Central memory CD4-positive, alpha-beta T cell (primary cell): ENCODE results near the gene TMEM52.

Experiments
- DNase-seq: peaks from one replicate; pipeline ENCODE4 v3.0.0; 2022
- total RNA-seq, 3 experiments: gene quantifications; one replicate each; lab custom pipeline; 2026; lab: John Stamatoyannopoulos, UW

The TMEM52 gene
- 0.22 to 0.96 (median 0.42) reads per million in 3 experiments for total RNA-seq

DNA sequence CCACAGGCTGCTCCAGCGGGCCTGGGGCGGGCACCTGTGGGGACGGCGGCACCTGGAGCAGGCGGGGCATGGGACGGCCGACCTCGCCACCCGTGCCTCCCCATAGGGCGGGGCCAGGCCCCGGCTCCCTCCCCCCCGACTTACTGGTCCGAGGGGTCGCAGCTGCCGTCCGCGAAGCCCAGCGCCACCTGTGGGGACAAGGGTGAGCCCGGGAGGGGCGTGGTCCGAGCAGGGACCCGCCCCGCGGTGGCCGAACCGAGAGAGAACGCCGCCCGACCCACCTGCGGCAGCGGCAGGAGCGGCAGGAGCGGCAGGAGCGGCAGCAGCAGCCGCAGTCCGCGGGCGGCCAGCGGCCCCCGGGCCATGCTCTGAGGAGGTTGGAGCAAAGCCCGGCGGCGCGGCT is at the start of gene TMEM52:
Gene TMEM52 (minus strand): TSS at position 379 of the 403 bp plus-strand sequence. CDS start 14 bp downstream, at position 365.
- no peak for DNase-seq

DNA sequence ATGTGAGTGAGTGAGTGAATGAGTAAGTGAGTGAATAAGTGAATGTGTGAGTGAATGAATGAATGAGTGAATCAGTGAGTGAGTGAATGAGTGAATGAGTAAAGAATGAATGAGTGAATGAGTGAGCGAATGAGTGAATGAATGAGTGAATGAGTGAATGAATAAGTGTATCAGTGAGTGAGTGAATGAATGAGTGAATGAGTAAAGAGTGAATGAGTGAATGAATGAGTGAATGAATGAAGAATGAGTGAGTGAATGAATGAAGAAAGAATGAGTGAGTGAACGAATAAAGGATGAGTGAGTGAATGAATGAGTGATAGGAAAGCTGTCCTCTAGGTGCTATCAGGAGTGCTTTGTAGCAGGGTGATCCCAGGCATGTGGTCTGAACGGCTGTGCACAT is 48.8 kb upstream of the TMEM52 start:
- DNase-seq = no peak

DNA sequence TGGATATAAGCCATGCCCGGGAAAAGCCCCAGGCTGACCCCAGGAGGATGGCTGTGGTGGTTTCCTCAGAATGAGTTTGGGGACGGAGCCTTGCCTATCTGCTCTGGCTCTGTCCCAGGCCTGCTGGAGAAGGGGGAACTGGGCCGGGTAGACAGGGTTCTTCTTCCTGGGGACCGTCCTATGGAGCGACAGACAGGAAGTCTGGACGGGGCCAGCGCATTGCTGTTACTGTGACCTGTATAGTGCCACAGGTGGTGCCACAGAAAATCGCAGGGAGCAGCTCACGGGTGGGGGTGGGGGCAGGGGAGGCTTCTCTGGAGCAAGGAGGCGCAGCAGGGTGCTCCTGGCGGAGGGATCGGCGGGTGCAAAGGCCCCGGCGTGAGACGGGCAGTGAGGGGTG is 48.1 kb upstream of the TMEM52 start:
- DNase-seq = no peak

GRCh38 chr1:1966071-1966740 is 47.1 kb upstream of the TMEM52 start:
- no peak for DNase-seq

- DNase-seq = no peak
Measured at GRCh38 chr1:1965546-1965945, 46.5 kb upstream of the TMEM52 start.

- DNase-seq = no peak
Measured at GRCh38 chr1:1964811-1965210, 45.7 kb upstream of the TMEM52 start.

DNA sequence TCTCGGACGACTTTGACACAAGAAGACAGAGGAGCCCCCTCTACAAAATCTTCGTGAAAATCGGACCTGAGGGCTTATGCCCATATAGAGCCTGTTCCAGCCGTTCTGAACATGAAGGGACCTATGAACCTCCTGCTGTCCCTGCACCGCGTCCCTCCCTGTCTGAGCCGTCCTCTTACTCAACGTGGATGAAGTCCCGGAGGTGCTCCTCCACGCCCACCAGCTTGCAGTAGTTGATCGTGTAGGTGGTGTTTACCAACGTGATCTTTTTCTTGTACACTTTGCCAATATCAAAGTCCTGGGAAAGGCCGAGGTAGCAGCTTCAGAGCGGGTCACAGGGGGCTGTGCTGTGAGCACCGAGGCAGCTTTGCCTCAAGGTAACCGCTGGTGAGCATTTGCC is 44.5 kb upstream of the TMEM52 start:
- DNase-seq = no peak

DNA sequence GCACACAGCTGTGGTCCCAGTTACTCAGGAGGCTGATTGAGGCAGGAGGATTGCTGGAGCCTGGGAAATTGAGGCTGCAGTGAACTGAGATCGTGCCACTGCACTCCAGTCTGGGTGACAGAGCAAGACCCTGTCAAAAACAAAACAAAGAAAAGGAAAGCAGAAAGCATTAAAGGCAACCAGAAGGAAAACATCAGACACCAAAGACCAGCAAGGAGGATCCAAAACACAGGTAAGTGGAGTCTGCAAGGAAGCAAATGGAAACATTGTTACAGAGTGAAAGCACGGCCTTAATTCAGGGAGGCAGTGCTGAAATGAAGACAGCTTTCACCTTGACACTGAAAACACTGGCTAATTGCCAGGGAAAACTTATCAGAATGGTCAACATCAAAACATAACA is 43.7 kb upstream of the TMEM52 start:
- no peak for DNase-seq

GRCh38 chr1:1960480-1961196 is 41.6 kb upstream of the TMEM52 start:
- no peak for DNase-seq

DNA sequence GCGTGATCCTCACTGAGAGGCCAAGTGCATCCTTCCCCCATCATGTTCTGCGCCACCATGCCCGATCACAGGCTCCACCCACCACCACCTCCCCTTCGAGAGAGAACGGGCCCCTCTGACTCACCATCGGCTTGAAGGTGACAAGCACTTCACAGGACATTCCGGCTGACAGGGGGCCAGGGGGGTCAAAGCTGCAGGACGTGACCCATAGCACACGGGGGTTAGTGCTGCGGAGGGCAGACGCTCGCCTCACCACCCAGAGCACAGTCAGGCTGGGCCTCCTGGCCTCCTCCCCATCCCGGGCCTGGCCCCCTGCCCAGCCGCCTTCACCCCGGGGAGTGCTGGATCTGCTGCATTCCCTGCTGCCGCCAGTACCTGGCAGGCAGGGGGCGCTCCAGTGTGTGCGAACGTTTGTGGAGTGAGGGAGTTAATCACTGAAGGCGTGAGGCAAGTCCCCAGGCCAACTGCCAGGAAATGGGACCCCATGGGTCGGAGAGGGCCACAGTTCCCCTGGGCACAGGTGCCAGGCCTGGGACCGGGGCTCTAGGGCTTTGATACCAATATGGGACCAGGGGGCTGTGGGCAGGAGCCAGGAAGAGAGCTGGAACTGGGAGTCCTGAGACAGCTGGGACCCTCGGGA is 40.9 kb upstream of the TMEM52 start:
- peak; percentile 35 for DNase-seq

- no peak for DNase-seq
Measured at GRCh38 chr1:1959459-1959839, 40.4 kb upstream of the TMEM52 start.

GRCh38 chr1:1958071-1958541 is 39.0 kb upstream of the TMEM52 start:
- no peak for DNase-seq

DNA sequence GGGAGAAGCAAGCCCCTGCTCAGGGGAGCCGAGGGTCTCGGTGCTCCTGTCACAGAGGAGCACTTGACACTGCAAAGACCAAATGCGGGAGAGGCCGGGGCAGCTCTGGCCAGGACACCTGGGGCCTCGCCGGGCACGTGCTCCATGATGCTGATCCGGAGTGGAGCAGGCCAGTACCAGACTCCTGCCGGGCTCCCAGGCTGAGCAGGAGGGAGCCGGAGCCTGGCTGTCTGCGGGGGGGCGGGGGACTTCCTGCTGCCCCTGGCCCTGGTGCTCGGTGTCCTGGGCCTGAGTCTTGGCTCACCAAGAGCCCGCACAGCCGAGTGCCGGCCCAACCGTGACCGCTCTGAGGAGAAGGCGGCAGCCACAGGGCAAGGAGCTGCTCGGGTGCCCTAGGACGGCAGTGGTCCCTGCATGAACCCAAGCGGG is 38.5 kb upstream of the TMEM52 start:
- no peak for DNase-seq

- no peak for DNase-seq
Measured at GRCh38 chr1:1956586-1957532, 37.8 kb upstream of the TMEM52 start.

- no peak for DNase-seq
Measured at GRCh38 chr1:1956101-1956500, 37.0 kb upstream of the TMEM52 start.

- no peak for DNase-seq
Measured at GRCh38 chr1:1955621-1956094, 36.6 kb upstream of the TMEM52 start.

DNA sequence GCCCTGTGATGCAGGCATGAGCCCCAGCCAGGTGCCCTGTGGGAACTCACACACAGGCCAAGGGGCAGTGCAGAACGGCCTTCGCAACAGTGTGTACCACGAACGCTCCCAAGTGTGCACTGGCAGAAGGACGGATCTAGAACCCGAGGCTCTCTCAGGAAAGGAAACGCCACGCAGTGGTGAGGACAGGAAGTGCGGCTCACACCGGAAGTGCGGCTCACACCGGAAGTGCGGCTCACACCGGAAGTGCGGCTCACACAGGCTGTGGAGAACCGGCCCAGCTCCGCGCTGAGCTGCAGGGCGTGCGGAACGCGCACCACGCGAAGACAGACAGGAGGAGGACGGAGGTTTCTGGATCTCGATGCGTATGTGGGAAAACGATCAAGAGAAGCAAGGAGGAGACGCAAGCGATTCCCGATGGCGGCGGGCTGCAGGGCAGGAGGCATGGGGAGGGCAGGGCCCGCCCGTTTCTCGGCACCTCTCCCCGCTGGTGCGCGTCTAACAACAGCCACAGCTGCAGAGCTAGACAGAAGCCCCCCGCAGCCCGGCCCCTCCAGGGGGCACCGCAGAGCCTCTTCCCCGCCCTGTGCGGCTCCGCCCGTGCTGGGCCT is 35.9 kb upstream of the TMEM52 start:
- no peak for DNase-seq

DNA sequence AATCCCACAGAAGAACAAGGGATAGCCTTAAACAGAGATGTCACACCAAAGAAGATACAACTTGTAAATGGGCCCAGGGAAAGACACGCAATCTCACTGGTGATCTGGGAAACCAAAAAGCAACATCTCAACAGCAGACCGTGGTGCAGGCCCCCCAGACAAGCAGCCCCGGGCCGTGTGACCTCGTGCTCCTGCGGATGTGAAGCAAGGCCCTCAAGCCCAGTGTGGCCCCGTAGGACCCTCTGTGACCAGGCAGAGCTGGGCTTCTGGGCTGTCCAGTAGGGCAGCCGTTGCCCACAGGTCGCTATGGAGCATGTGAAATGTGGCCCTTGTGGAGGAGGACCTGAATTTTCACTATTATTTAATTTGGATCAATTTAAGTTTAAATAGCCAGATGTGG is 34.9 kb upstream of the TMEM52 start:
- no peak for DNase-seq

- DNase-seq = no peak
Measured at GRCh38 chr1:1950940-1951339, 31.9 kb upstream of the TMEM52 start.

- no peak for DNase-seq
Measured at GRCh38 chr1:1948783-1949182, 29.7 kb upstream of the TMEM52 start.

- no peak for DNase-seq
Measured at GRCh38 chr1:1947493-1947892, 28.4 kb upstream of the TMEM52 start.

DNA sequence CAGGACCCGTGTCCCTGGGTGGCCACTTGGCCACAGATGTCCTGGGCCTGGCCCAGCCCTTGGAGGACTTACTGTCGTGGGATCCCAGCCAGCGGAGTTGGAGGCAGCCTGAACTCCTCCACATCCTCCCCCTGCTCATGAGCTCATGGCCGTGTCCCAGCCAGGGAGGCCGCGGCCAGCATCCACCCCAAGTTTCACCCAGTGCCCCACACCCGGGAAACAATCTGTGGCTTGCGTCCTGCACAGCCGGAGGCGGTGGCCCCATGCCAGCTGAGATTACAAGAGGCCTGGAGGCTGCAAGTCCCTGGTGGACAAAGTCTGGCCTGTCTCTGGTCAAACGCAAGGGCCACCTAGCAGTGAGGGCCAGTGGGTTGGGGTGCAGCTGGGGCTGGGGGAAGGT is 27.5 kb upstream of the TMEM52 start:
- DNase-seq = no peak
